Activated CD8-positive, alpha-beta memory T cell treated with anti-CD3 and anti-CD28 coated beads, Interleukin-2, amount 10 ng/mL, durations not matched to agents 7 days and 5 days (primary cell): ENCODE data around the gene ZBTB20. TPM values are rescaled to one million over a fixed set of nuclear protein-coding genes. Genes with fewer than 3 reads are reported as not detected.

ENCODE experiments used
- ATAC-seq: fragments of 150-1000 bp; cut with Tn5 transposase; one replicate; pipeline ENCODE4 v1.10.0; 2021; ENCODE audit warnings: moderate library complexity
- CTCF ChIA-PET: fragments of 350-600 bp; sonication (Branson Sonifier 250); formaldehyde crosslinking; loops from one replicate; lab custom pipeline; 2021; ENCODE audit warnings: antibody characterized with exemption; lab: Charles Lee
- DNase-seq: peaks from one replicate; pipeline ENCODE4 v3.0.0-alpha.2; 2020
- H3K27ac Mint-ChIP-seq: one replicate; pipeline ENCODE4 v1.8.0; 2021; ENCODE audit warnings: mild to moderate bottlenecking, mixed read lengths
- H3K27me3 Mint-ChIP-seq: one replicate; pipeline ENCODE4 v1.8.0; 2021; ENCODE audit warnings: mixed read lengths
- H3K36me3 Mint-ChIP-seq: one replicate; pipeline ENCODE4 v1.8.0; 2021; ENCODE audit warnings: mild to moderate bottlenecking, mixed read lengths
- H3K4me1 Mint-ChIP-seq: one replicate; pipeline ENCODE4 v1.8.0; 2021; ENCODE audit warnings: mixed read lengths
- H3K4me3 Mint-ChIP-seq: one replicate; pipeline ENCODE4 v1.8.0; 2021; ENCODE audit warnings: mild to moderate bottlenecking, moderate library complexity, mixed read lengths
- H3K9me3 Mint-ChIP-seq: one replicate; pipeline ENCODE4 v1.8.0; 2022; ENCODE audit warnings: low read depth, mixed read lengths
- total RNA-seq, 2 experiments: library from RNA; stranded (reverse); gene quantifications; one replicate each; pipeline ENCODE4 v1.2.3, GENCODE V29; 2021

ZBTB20 gene
- total RNA-seq, 2 experiments from 2014 or later = 5.6 to 10.2 TPM

- Mint-ChIP-seq H3K9me3 (no peaks in the 10 kb centered on the region), H3K27me3 (no peaks in the 10 kb centered on the region)
Measured at GRCh38 chr3:114327665-114328064, 819.4 kb downstream of the ZBTB20 start.

GRCh38 chr3:114323546-114324254 lies 823.4 kb downstream of the ZBTB20 start:
- ATAC-seq (peak; percentile 62), DNase-seq (no peak)
- H3K9me3 Mint-ChIP-seq = no peaks in the 10 kb centered on the region
- peaks cover 78% of the 10 kb centered on the region for H3K4me1 Mint-ChIP-seq
- peak overlapping the region; percentile 16 for H3K4me3 Mint-ChIP-seq
- H3K36me3 Mint-ChIP-seq = peaks cover 25% of the 10 kb centered on the region
- H3K27ac Mint-ChIP-seq = peak overlapping the region; percentile 79
- H3K27me3 Mint-ChIP-seq = no peaks in the 10 kb centered on the region
- CTCF ChIA-PET = interaction anchor here (1.0 to 3.7 kb wide), 8 partner anchors 11 to 60 kb away, joined by 4 to 22 read pairs (median 8); no protein-coding TSS in a partner anchor

More at GRCh38 chr3:114327665-114328064, 819.4 kb downstream of the ZBTB20 start:
- H3K27ac Mint-ChIP-seq = peak overlapping the region; percentile 74
- DNase-seq (no peak), ATAC-seq (peak; percentile 25)
- H3K4me3 Mint-ChIP-seq = peak overlapping the region; percentile 43
- CTCF ChIA-PET = interaction anchor here (0.7 to 2.2 kb wide), 7 partner anchors 12 to 175 kb away, joined by 3 to 6 read pairs (median 3); no protein-coding TSS in a partner anchor
- H3K4me1 Mint-ChIP-seq = peaks cover 87% of the 10 kb centered on the region
- peaks cover 36% of the 10 kb centered on the region for H3K36me3 Mint-ChIP-seq

- Mint-ChIP-seq H3K27ac (no peak overlapping the region), H3K4me1 (peaks cover 82% of the 10 kb centered on the region), H3K9me3 (no peaks in the 10 kb centered on the region), H3K27me3 (no peaks in the 10 kb centered on the region), H3K4me3 (no peak overlapping the region), H3K36me3 (peaks cover 31% of the 10 kb centered on the region)
- DNase-seq (no peak), ATAC-seq (no peak)
- CTCF ChIA-PET = interaction anchor here (1.3 kb wide), 1 partner anchor 165 kb away, joined by 3 read pairs; no protein-coding TSS in a partner anchor
Measured at GRCh38 chr3:114320246-114320645, 826.8 kb downstream of the ZBTB20 start.

GRCh38 chr3:114319453-114319852 lies 827.6 kb downstream of the ZBTB20 start:
- Mint-ChIP-seq H3K27ac (no peak overlapping the region), H3K9me3 (no peaks in the 10 kb centered on the region), H3K27me3 (no peaks in the 10 kb centered on the region), H3K4me1 (peaks cover 82% of the 10 kb centered on the region), H3K36me3 (peaks cover 34% of the 10 kb centered on the region), H3K4me3 (no peak overlapping the region)
- ATAC-seq (no peak), DNase-seq (no peak)
- CTCF ChIA-PET = interaction anchor here (1.3 kb wide), 1 partner anchor 164 kb away, joined by 3 read pairs; no protein-coding TSS in a partner anchor

GRCh38 chr3:114318295-114318694 lies 828.8 kb downstream of the ZBTB20 start:
- Mint-ChIP-seq H3K4me3 (no peak overlapping the region), H3K27ac (peak overlapping the region; percentile 72), H3K27me3 (no peaks in the 10 kb centered on the region), H3K36me3 (peaks cover 42% of the 10 kb centered on the region), H3K4me1 (peaks cover 82% of the 10 kb centered on the region), H3K9me3 (no peaks in the 10 kb centered on the region)
- peak; percentile 64 for DNase-seq
- CTCF ChIA-PET = no interaction called here
- peak; percentile 42 for ATAC-seq

- Mint-ChIP-seq H3K36me3 (peaks cover 56% of the 10 kb centered on the region), H3K9me3 (no peaks in the 10 kb centered on the region), H3K27me3 (no peaks in the 10 kb centered on the region), H3K4me1 (peaks cover 84% of the 10 kb centered on the region), H3K4me3 (peak overlapping the region; percentile 34), H3K27ac (peak overlapping the region; percentile 81)
- DNase-seq = no peak
- ATAC-seq = no peak
- CTCF ChIA-PET = interaction anchor here (1.9 to 10.9 kb wide), 2 partner anchors 17 to 19 kb away, joined by 5 to 156 read pairs; partner anchors contain the start of gene TIGIT
Measured at GRCh38 chr3:114314282-114314681, 832.8 kb downstream of the ZBTB20 start.

- peak; percentile 11 for ATAC-seq
- CTCF ChIA-PET = interaction anchor here (0.9 to 10.9 kb wide), 6 partner anchors 9 to 22 kb away, joined by 3 to 156 read pairs (median 6); partner anchors contain the start of gene TIGIT
Measured at GRCh38 chr3:114313426-114313825, 833.7 kb downstream of the ZBTB20 start.

GRCh38 chr3:114310695-114311094 lies 836.4 kb downstream of the ZBTB20 start:
- Mint-ChIP-seq H3K4me1 (peaks cover 83% of the 10 kb centered on the region), H3K9me3 (no peaks in the 10 kb centered on the region), H3K36me3 (peaks cover 78% of the 10 kb centered on the region), H3K4me3 (no peak overlapping the region), H3K27me3 (no peaks in the 10 kb centered on the region), H3K27ac (peak overlapping the region; percentile 68)
- ATAC-seq (no peak), DNase-seq (no peak)
- CTCF ChIA-PET = interaction anchor here (0.9 to 10.9 kb wide), 5 partner anchors 12 to 97 kb away, joined by 3 to 156 read pairs (median 6); partner anchors contain the start of gene TIGIT

More at GRCh38 chr3:114313426-114313825, 833.7 kb downstream of the ZBTB20 start:
- Mint-ChIP-seq H3K9me3 (no peaks in the 10 kb centered on the region), H3K4me1 (peaks cover 85% of the 10 kb centered on the region), H3K36me3 (peaks cover 62% of the 10 kb centered on the region), H3K4me3 (no peak overlapping the region), H3K27ac (peak overlapping the region; percentile 81), H3K27me3 (no peaks in the 10 kb centered on the region)
- DNase-seq = no peak

GRCh38 chr3:114308830-114309229 lies 838.3 kb downstream of the ZBTB20 start:
- Mint-ChIP-seq H3K27ac (peak overlapping the region; percentile 95), H3K9me3 (no peaks in the 10 kb centered on the region), H3K27me3 (no peaks in the 10 kb centered on the region), H3K36me3 (peaks cover 83% of the 10 kb centered on the region), H3K4me3 (peak overlapping the region; percentile 54), H3K4me1 (peaks cover 82% of the 10 kb centered on the region)
- CTCF ChIA-PET = interaction anchor here (0.6 to 10.9 kb wide), 2 partner anchors 13 to 95 kb away, joined by 5 to 156 read pairs; partner anchors contain the start of gene TIGIT
- ATAC-seq (peak; percentile 87), DNase-seq (peak; percentile 84)

- no peaks in the 10 kb centered on the region for H3K9me3 Mint-ChIP-seq
- ATAC-seq = peak; percentile 24
- peak overlapping the region; percentile 54 for H3K4me3 Mint-ChIP-seq
- H3K27ac Mint-ChIP-seq = peak overlapping the region; percentile 95
- no peak for DNase-seq
- peaks cover 83% of the 10 kb centered on the region for H3K36me3 Mint-ChIP-seq
- no peaks in the 10 kb centered on the region for H3K27me3 Mint-ChIP-seq
- CTCF ChIA-PET = interaction anchor here (1.1 to 10.9 kb wide), 6 partner anchors 13 to 157 kb away, joined by 4 to 156 read pairs (median 10); partner anchors contain the start of gene TIGIT
- peaks cover 81% of the 10 kb centered on the region for H3K4me1 Mint-ChIP-seq
Measured at GRCh38 chr3:114308377-114308776, 838.7 kb downstream of the ZBTB20 start.

- peaks cover 80% of the 10 kb centered on the region for H3K36me3 Mint-ChIP-seq
- H3K4me1 Mint-ChIP-seq = peaks cover 78% of the 10 kb centered on the region
- H3K9me3 Mint-ChIP-seq = no peaks in the 10 kb centered on the region
- DNase-seq (no peak), ATAC-seq (peak; percentile 28)
- H3K27me3 Mint-ChIP-seq = no peaks in the 10 kb centered on the region
- H3K27ac Mint-ChIP-seq = peak overlapping the region; percentile 95
- peak overlapping the region; percentile 54 for H3K4me3 Mint-ChIP-seq
- CTCF ChIA-PET = interaction anchor here (0.6 to 10.9 kb wide), 10 partner anchors 9 to 157 kb away, joined by 3 to 156 read pairs (median 5); partner anchors contain the start of gene TIGIT
Measured at GRCh38 chr3:114307832-114308231, 839.3 kb downstream of the ZBTB20 start.

GRCh38 chr3:114307222-114307830 lies 839.8 kb downstream of the ZBTB20 start:
- CTCF ChIA-PET = interaction anchor here (0.6 to 10.9 kb wide), 10 partner anchors 9 to 156 kb away, joined by 3 to 156 read pairs (median 5); partner anchors contain the start of gene TIGIT
- Mint-ChIP-seq H3K27ac (peak overlapping the region; percentile 95), H3K9me3 (no peaks in the 10 kb centered on the region), H3K27me3 (no peaks in the 10 kb centered on the region), H3K36me3 (peaks cover 83% of the 10 kb centered on the region), H3K4me1 (peaks cover 81% of the 10 kb centered on the region), H3K4me3 (peak overlapping the region; percentile 54)
- ATAC-seq (peak; percentile 69), DNase-seq (peak; percentile 63)
